Uterus (tissue), 2 donors: ENCODE data around the gene PLP2.

Experiments
- POLR2A ChIP-seq, 2 donors: fragments of 450-650 bp; IDR thresholded peaks; one replicate each; pipeline ENCODE4 v1.6.1; 2016; ENCODE audit warnings: antibody characterized with exemption in 2 of 2, mild to moderate bottlenecking in 1 of 2, moderate library complexity in 1 of 2
- TF ChIP-seq, protein P1 (sequence below), 4 experiments: fragments of 200-600 bp in 2 of 4; fragments of 450-650 bp in 2 of 4; sonication (generic) in 2 of 4; IDR thresholded peaks; one replicate each; pipeline ENCODE4 v1.5.1; 2016 to 2019; ENCODE audit warnings: antibody characterized with exemption in 4 of 4, mild to moderate bottlenecking in 2 of 4, moderate library complexity in 1 of 4

DNA sequence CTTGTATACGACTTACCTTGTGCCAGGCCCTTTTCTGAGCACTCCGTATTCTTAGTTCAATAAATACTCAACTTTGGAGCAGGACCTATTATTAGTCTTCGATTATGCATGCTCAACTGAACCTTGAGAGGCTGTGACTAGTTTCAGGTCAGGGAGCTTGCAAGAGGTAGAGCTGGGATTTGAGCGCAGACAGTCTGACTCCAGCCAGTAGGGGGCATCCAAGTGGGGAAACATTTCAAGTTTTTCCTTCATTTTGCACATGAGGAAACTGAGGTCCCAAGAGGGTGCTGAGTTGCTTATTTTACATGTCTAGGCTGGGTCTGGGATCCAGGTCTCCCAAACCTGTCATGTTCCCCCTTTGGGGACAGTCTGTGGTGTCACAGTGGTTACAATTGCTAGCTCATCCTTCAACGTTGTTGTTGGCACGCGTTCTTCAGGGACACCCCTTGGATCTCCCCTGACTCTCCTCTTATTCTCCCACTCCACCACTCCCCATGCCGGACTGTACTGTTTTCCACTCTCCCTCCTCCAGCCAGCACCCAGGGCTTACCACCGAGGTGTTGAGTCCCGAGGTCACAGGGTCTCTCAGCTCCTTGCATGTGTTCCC lies 21.1 kb downstream of the PLP2 start:
- TF ChIP-seq, protein P1, sequence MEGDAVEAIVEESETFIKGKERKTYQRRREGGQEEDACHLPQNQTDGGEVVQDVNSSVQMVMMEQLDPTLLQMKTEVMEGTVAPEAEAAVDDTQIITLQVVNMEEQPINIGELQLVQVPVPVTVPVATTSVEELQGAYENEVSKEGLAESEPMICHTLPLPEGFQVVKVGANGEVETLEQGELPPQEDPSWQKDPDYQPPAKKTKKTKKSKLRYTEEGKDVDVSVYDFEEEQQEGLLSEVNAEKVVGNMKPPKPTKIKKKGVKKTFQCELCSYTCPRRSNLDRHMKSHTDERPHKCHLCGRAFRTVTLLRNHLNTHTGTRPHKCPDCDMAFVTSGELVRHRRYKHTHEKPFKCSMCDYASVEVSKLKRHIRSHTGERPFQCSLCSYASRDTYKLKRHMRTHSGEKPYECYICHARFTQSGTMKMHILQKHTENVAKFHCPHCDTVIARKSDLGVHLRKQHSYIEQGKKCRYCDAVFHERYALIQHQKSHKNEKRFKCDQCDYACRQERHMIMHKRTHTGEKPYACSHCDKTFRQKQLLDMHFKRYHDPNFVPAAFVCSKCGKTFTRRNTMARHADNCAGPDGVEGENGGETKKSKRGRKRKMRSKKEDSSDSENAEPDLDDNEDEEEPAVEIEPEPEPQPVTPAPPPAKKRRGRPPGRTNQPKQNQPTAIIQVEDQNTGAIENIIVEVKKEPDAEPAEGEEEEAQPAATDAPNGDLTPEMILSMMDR (IDR thresholded peaks at IDR 0.05), result peak in 3 of 4 experiments; percentile 25 to 36 (median 32)
- TF ChIP-seq POLR2A (IDR thresholded peaks at IDR 0.05), result no peak
